Endothelial cell of umbilical vein (primary cell): Measurements from ENCODE around the gene IRF2BP2. TPM values are rescaled to one million over a fixed set of nuclear protein-coding genes. Genes with fewer than 3 reads are reported as not detected.

ENCODE experiments used
- BruUV-seq: library from RNA; stranded (reverse); fragments of 400-500 nt; replicated peaks from 2 replicates; lab custom pipeline; 2021; lab: Mats Ljungman, UMichigan
- CTCF ChIA-PET: fragments of 300-600, 350-600 bp; sonication (Branson Sonifier 250); formaldehyde crosslinking; loops from one replicate; lab custom pipeline; 2021; ENCODE audit warnings: antibody characterized with exemption, inconsistent platforms; lab: Charles Lee
- POLR2A ChIA-PET: fragments of 300-600, 350-600 bp; sonication (Branson Sonifier 250); formaldehyde crosslinking; loops from one replicate; lab custom pipeline; 2021; ENCODE audit warnings: antibody characterized with exemption, inconsistent platforms; lab: Charles Lee
- DNase-seq: peaks from one replicate; pipeline ENCODE4 v3.0.0-alpha.2; 2011; ENCODE audit warnings: low read depth, low spot score
- FAIRE-seq: peaks from 2 replicates; lab custom pipeline; 2011; peaks lifted over from hg19 to GRCh38; lab: Jason Lieb, UNC
- H2AFZ ChIP-seq: 2 replicates; pipeline ENCODE4 v1.6.0; 2012; ENCODE audit warnings: low read depth, low read length, control low read depth, inconsistent platforms
- H3K27ac ChIP-seq: 2 replicates; pipeline ENCODE4 v1.5.1; 2011; ENCODE audit warnings: low read depth, mild to moderate bottlenecking, control low read depth, low read length, moderate library complexity; ENCODE audit not compliant: insufficient read depth
- H3K27me3 ChIP-seq, 2 experiments: 2 replicates each; pipeline versions ENCODE4 v1.6.0 to v1.6.1; 2011; ENCODE audit warnings: low read length in 2 of 2, mixed read lengths in 1 of 2; ENCODE audit not compliant: control insufficient read depth in 2 of 2, insufficient read depth in 2 of 2
- H3K36me3 ChIP-seq, 2 experiments: 2 replicates in 1 of 2; 3 replicates in 1 of 2; pipeline ENCODE4 v1.5.1; 2011; ENCODE audit warnings: low read length in 2 of 2, mild to moderate bottlenecking in 1 of 2, moderate library complexity in 1 of 2; ENCODE audit not compliant: control insufficient read depth in 2 of 2, insufficient read depth in 2 of 2; ENCODE audit errors: extremely low read depth in 1 of 2
- H3K4me1 ChIP-seq: 3 replicates; pipeline ENCODE4 v1.5.1; 2011; ENCODE audit warnings: mild to moderate bottlenecking, low read length; ENCODE audit not compliant: control insufficient read depth, insufficient read depth; ENCODE audit errors: extremely low read depth
- H3K4me2 ChIP-seq: 2 replicates; pipeline ENCODE4 v1.6.1; 2011; ENCODE audit warnings: low read length, control low read depth, mixed read lengths; ENCODE audit not compliant: insufficient read depth
- H3K4me3 ChIP-seq, 3 experiments: fragments of 200-600 bp in 1 of 3; sonication (generic), shearing (Covaris generic) in 1 of 3; replicated peaks in 1 of 3; 2 replicates each; pipeline ENCODE4 v1.5.1; 2011 to 2016; ENCODE audit warnings: control low read depth in 3 of 3, low read length in 3 of 3, mild to moderate bottlenecking in 2 of 3, inconsistent platforms in 1 of 3, low read depth in 1 of 3, moderate library complexity in 1 of 3; ENCODE audit not compliant: insufficient read depth in 1 of 3
- H3K79me2 ChIP-seq: 2 replicates; pipeline ENCODE4 v1.6.0; 2012; ENCODE audit warnings: low read length, inconsistent platforms; ENCODE audit not compliant: control insufficient read depth, insufficient read depth
- H3K9ac ChIP-seq: replicated peaks from 2 replicates; pipeline ENCODE3; 2011; ENCODE audit warnings: low read length, control low read depth; ENCODE audit not compliant: insufficient read depth; ENCODE audit errors: extremely low read depth
- H3K9me1 ChIP-seq: replicated peaks from 3 replicates; pipeline ENCODE4 v1.6.0; 2011; ENCODE audit warnings: mild to moderate bottlenecking, low read length; ENCODE audit not compliant: control insufficient read depth, insufficient read depth; ENCODE audit errors: extremely low read depth
- H3K9me3 ChIP-seq: replicated peaks from 2 replicates; pipeline ENCODE4 v1.5.1; 2012; ENCODE audit warnings: low read length, inconsistent platforms; ENCODE audit not compliant: control insufficient read depth, insufficient read depth
- H4K20me1 ChIP-seq: replicated peaks from 2 replicates; pipeline ENCODE3; 2011; ENCODE audit warnings: mild to moderate bottlenecking, low read length; ENCODE audit not compliant: control insufficient read depth, insufficient read depth; ENCODE audit errors: extremely low read depth
- CTCF ChIP-seq, 2 donors: IDR thresholded peaks; 1 replicate in 1 of 2; 2 replicates in 1 of 2; pipeline ENCODE4 v1.5.1; 2011; ENCODE audit warnings: low read length in 2 of 2, mild to moderate bottlenecking in 2 of 2, moderate library complexity in 2 of 2, control low read depth in 1 of 2, inconsistent platforms in 1 of 2, low read depth in 1 of 2; ENCODE audit not compliant: insufficient read depth in 1 of 2; ENCODE audit errors: extremely low read depth in 1 of 2
- EZH2 ChIP-seq: IDR thresholded peaks from 2 replicates; pipeline ENCODE4 v1.6.1; 2012; ENCODE audit warnings: borderline replicate concordance, low read depth, mild to moderate bottlenecking, moderate library complexity, low read length, inconsistent platforms; ENCODE audit not compliant: severe bottlenecking
- dilution Hi-C: fragments of 300-500 bp; cut with MboI; formaldehyde crosslinking; loops from one replicate; pipeline ENCODE4 v1.15.0; 2019; ENCODE audit warnings: low sequenced_read_pairs; ENCODE audit not compliant: extremely low pct_ligation_motif_present
- intact Hi-C: fragments of 100-400 bp; cut with micrococcal nuclease; formaldehyde crosslinking; loops from one replicate; pipeline ENCODE4 v1.10.0; 2022
- polyA plus RNA-seq, 4 experiments: library from polyadenylated mRNA; depleted of rRNA in 3 of 4; stranded (reverse) in 3 of 4; unstranded in 1 of 4; fragments of >200 nt; gene quantifications; 2 replicates each; pipeline versions ENCODE4 v1.2.1 to v1.2.3, GENCODE V29; 2011 to 2012; ENCODE audit warnings: missing spikeins in 1 of 4
- total RNA-seq: library from RNA; stranded (reverse); gene quantifications from 2 replicates; pipeline ENCODE4 v1.2.3, GENCODE V29; 2021

Gene IRF2BP2
- total and polyA plus RNA-seq, 2 donors (not counting 3 experiments of a cell fraction or from before 2014, with no cell fraction given) = 66.6 to 109 TPM

GRCh38 chr1:234607109-234608024, 2.6 kb downstream of the IRF2BP2 start:
- peak; percentile 19 to 21 for TF ChIP-seq CTCF (IDR thresholded peaks at IDR 0.05; ENCODE audit: extremely low read depth in 1 of 2, insufficient read depth in 1 of 2, low read depth in 1 of 2, low read length in 2 of 2)
- TF ChIP-seq EZH2 = no peak
- ChIA-PET CTCF (interaction anchor here (1.0 to 9.1 kb wide), 3 partner anchors 10 to 476 kb away, joined by 5 to 79 read pairs (median 7); no protein-coding TSS in a partner anchor), POLR2A (interaction anchor here (0.7 to 1.5 kb wide), 2 partner anchors 116 to 137 kb away, joined by 3 to 6 read pairs; no protein-coding TSS in a partner anchor)
- peaks cover 63% of the 10 kb centered on the region for H3K79me2 ChIP-seq
- H3K9ac ChIP-seq = peak overlapping the region; percentile 94
- H2AFZ ChIP-seq = no peak overlapping the region
- H3K4me3 ChIP-seq = peak overlapping the region; percentile 51 to 94 (median 57)
- intact Hi-C loops (loop anchor here (1.0 kb wide), 4 partner anchors 7 to 390 kb away; no protein-coding TSS in a partner anchor), dilution Hi-C loops (loop anchor here (10.0 to 25.0 kb wide), 2 partner anchors 380 to 467 kb away; no protein-coding TSS in a partner anchor)
- H3K27ac ChIP-seq = peak overlapping the region; percentile 87
- H3K9me1 ChIP-seq = no peaks in the 10 kb centered on the region
- TSS peak; percentile 13 for BruUV-seq
- H3K4me2 ChIP-seq = peak overlapping the region; percentile 98
- FAIRE-seq (no peak), DNase-seq (peak; percentile 52)
- H3K27me3 ChIP-seq = no peaks in the 10 kb centered on the region
- H3K4me1 ChIP-seq = peaks cover 32% of the 10 kb centered on the region
- no peaks in the 10 kb centered on the region for H3K9me3 ChIP-seq
- H3K36me3 ChIP-seq = peaks cover 5 to 11% of the 10 kb centered on the region in 2 experiments
- H4K20me1 ChIP-seq = no peaks in the 10 kb centered on the region
